SK-N-SH (cell line): ENCODE results near the gene FOXP1. TPM values are rescaled to one million over a fixed set of nuclear protein-coding genes. Genes with fewer than 3 reads are reported as not detected.

ENCODE experiments used
- CTCF ChIA-PET: fragments of 300-600, 350-600 bp; formaldehyde crosslinking; extraction: SDS; loops from one replicate; lab custom pipeline; 2021; lab: Yijun Ruan, JAX
- POLR2A ChIA-PET: fragments of 350-600 bp; sonication (Branson Sonifier 250); formaldehyde crosslinking; extraction: SDS; loops from one replicate; lab custom pipeline; 2020; ENCODE audit warnings: antibody characterized with exemption, inconsistent platforms; lab: Yijun Ruan, JAX
- DNase-seq: peaks from one replicate; pipeline ENCODE4 v3.0.0; 2012
- H2AFZ ChIP-seq: fragments of 200-600 bp; sonication (generic); 2 replicates; pipeline ENCODE4 v1.8.1; 2016; ENCODE audit warnings: antibody characterized with exemption, mild to moderate bottlenecking, low read depth
- H3F3A ChIP-seq: fragments of 200-600 bp; sonication (generic); replicated peaks from 2 replicates; pipeline ENCODE3; 2016; ENCODE audit warnings: antibody characterized with exemption, mild to moderate bottlenecking; ENCODE audit not compliant: insufficient read depth
- H3K27ac ChIP-seq, 2 experiments: fragments of 200-500 bp in 1 of 2; fragments of 200-600 bp in 1 of 2; sonication (Bioruptor generic) in 1 of 2; sonication (generic), shearing (Covaris generic) in 1 of 2; 2 replicates each; pipeline versions ENCODE4 v1.5.1 to v1.6.1; 2014 to 2016; ENCODE audit warnings: low read depth in 2 of 2, inconsistent platforms in 1 of 2, low read length in 1 of 2, mild to moderate bottlenecking in 1 of 2, mixed read lengths in 1 of 2
- H3K27me3 ChIP-seq: fragments of 200-600 bp; sonication (generic), shearing (Covaris generic); 2 replicates; pipeline ENCODE4 v1.6.1; 2016; ENCODE audit warnings: mixed run types; ENCODE audit not compliant: insufficient read depth
- H3K36me3 ChIP-seq, 2 experiments: fragments of 200-500 bp in 1 of 2; fragments of 200-600 bp in 1 of 2; sonication (Bioruptor generic) in 1 of 2; sonication (generic) in 1 of 2; replicated peaks in 1 of 2; 2 replicates each; pipeline versions ENCODE3 to v1.5.1; 2014 to 2016; ENCODE audit warnings: low read length in 1 of 2, mild to moderate bottlenecking in 1 of 2; ENCODE audit not compliant: insufficient read depth in 2 of 2, control insufficient read depth in 1 of 2
- H3K4me1 ChIP-seq, 2 experiments: fragments of 200-500 bp in 1 of 2; fragments of 200-600 bp in 1 of 2; sonication (Bioruptor generic) in 1 of 2; sonication (generic), shearing (Covaris generic) in 1 of 2; 2 replicates each; pipeline versions ENCODE4 v1.5.1 to v1.6.1; 2014 to 2016; ENCODE audit warnings: low read depth in 1 of 2, low read length in 1 of 2, mixed run types in 1 of 2; ENCODE audit not compliant: insufficient read depth in 2 of 2, control insufficient read depth in 1 of 2
- H3K4me2 ChIP-seq: fragments of 200-600 bp; sonication (generic), shearing (Covaris generic); 2 replicates; pipeline ENCODE4 v1.6.1; 2017; ENCODE audit warnings: mixed run types
- H3K4me3 ChIP-seq, 2 experiments: fragments of 200-500 bp in 1 of 2; fragments of 200-600 bp in 1 of 2; sonication (Bioruptor generic) in 1 of 2; sonication (generic), shearing (Covaris generic) in 1 of 2; 2 replicates each; pipeline versions ENCODE4 v1.5.1 to v1.8.1; 2014 to 2016; ENCODE audit warnings: low read depth in 2 of 2, inconsistent platforms in 1 of 2, low read length in 1 of 2, mild to moderate bottlenecking in 1 of 2, mixed read lengths in 1 of 2, moderate library complexity in 1 of 2
- H3K79me2 ChIP-seq: fragments of 200-600 bp; sonication (generic); 2 replicates; pipeline ENCODE4 v1.8.1; 2017; ENCODE audit warnings: mild to moderate bottlenecking; ENCODE audit not compliant: insufficient read depth
- H3K9ac ChIP-seq: fragments of 200-600 bp; sonication (generic); 2 replicates; pipeline ENCODE4 v1.6.1; 2017; ENCODE audit warnings: mixed run types
- H3K9me2 ChIP-seq: fragments of 200-600 bp; sonication (generic); 2 replicates; pipeline ENCODE4 v1.6.1; 2017; ENCODE audit warnings: mixed run types
- H3K9me3 ChIP-seq: fragments of 200-600 bp; sonication (generic); 2 replicates; pipeline ENCODE4 v1.6.1; 2017; ENCODE audit warnings: mixed run types, mild to moderate bottlenecking, moderate library complexity
- H4K20me1 ChIP-seq: fragments of 200-600 bp; sonication (generic); 2 replicates; pipeline ENCODE4 v1.6.1; 2017; ENCODE audit warnings: mild to moderate bottlenecking, mixed run types; ENCODE audit not compliant: insufficient read depth
- CTCF ChIP-seq: fragments of 200-600 bp; sonication (generic); IDR thresholded peaks from 2 replicates; pipeline ENCODE4 v1.6.1; 2017; ENCODE audit warnings: antibody characterized with exemption, mild to moderate bottlenecking, moderate library complexity
- ELF1 ChIP-seq: IDR thresholded peaks from 2 replicates; pipeline ENCODE4 v1.4.0; 2012
- EP300 ChIP-seq, 2 experiments: IDR thresholded peaks; 2 replicates each; pipeline versions ENCODE4 v1.4.0 to v1.6.1; 2012; ENCODE audit warnings: borderline replicate concordance in 1 of 2, low read depth in 1 of 2, low read length in 1 of 2
- EZH2phosphoT487 ChIP-seq: fragments of 200-600 bp; sonication (generic); IDR thresholded peaks from 2 replicates; pipeline ENCODE4 v1.6.1; 2017; ENCODE audit warnings: low read depth, mixed run types, mild to moderate bottlenecking, antibody characterized with exemption, moderate library complexity, borderline replicate concordance
- GABPA ChIP-seq: IDR thresholded peaks from 2 replicates; pipeline ENCODE4 v1.4.0; 2012; ENCODE audit warnings: low read depth, mild to moderate bottlenecking
- GATA2 ChIP-seq: sonication (generic); formaldehyde crosslinking; IDR thresholded peaks from 2 replicates; pipeline ENCODE4 v1.5.0; 2020; ENCODE audit warnings: mild to moderate bottlenecking, missing genetic modification reagents
- JUND ChIP-seq: IDR thresholded peaks from 2 replicates; pipeline ENCODE4 v1.4.0; 2012
- MEF2A ChIP-seq: IDR thresholded peaks from 2 replicates; pipeline ENCODE4 v1.4.0; 2012; ENCODE audit warnings: low read depth, borderline replicate concordance
- MXI1 ChIP-seq: IDR thresholded peaks from 2 replicates; pipeline ENCODE4 v1.6.1; 2012; ENCODE audit warnings: mild to moderate bottlenecking, low read depth, low read length, improper control_type of control experiment
- POLR2AphosphoS5 ChIP-seq: IDR thresholded peaks from 2 replicates; pipeline ENCODE4 v1.6.1; 2012; ENCODE audit warnings: low read depth, low read length
- RAD21 ChIP-seq: IDR thresholded peaks from 2 replicates; pipeline ENCODE4 v1.6.1; 2012; ENCODE audit warnings: mild to moderate bottlenecking, low read length
- RXRA ChIP-seq: IDR thresholded peaks from 2 replicates; pipeline ENCODE4 v1.4.0; 2012; ENCODE audit warnings: low read depth, mild to moderate bottlenecking, borderline replicate concordance
- TCF12 ChIP-seq: IDR thresholded peaks from 2 replicates; pipeline ENCODE4 v1.4.0; 2012
- TEAD4 ChIP-seq: IDR thresholded peaks from 2 replicates; pipeline ENCODE4 v1.4.0; 2012; ENCODE audit warnings: mild to moderate bottlenecking, borderline replicate concordance; ENCODE audit not compliant: insufficient read depth
- USF1 ChIP-seq: IDR thresholded peaks from 2 replicates; pipeline ENCODE4 v1.4.0; 2012; ENCODE audit warnings: low read depth, borderline replicate concordance
- USF2 ChIP-seq: fragments of 150-350 bp; IDR thresholded peaks from 2 replicates; pipeline ENCODE4 v1.6.1; 2017; ENCODE audit warnings: antibody characterized with exemption, low read length, low read depth, borderline replicate concordance
- YY1 ChIP-seq: IDR thresholded peaks from 2 replicates; pipeline ENCODE4 v1.4.0; 2012; ENCODE audit warnings: low read depth, mild to moderate bottlenecking
- WGBS: methylation state at CpG from one replicate; pipeline ENCODE4 v1.1.6; 2017; ENCODE audit warnings: low lambda C conversion rate; 5-methylcytosine and 5-hydroxymethylcytosine counted together
- polyA plus RNA-seq, 3 experiments: library from polyadenylated mRNA; depleted of rRNA; stranded (reverse); fragments of >200 nt; gene quantifications; 2 replicates each; pipeline ENCODE4 v1.2.3, GENCODE V29; 2012
- TF ChIP-seq, protein P1 (sequence below): IDR thresholded peaks from 2 replicates; pipeline ENCODE4 v1.6.1; 2012; ENCODE audit warnings: mild to moderate bottlenecking, low read depth, low read length, moderate library complexity

The FOXP1 gene
- polyA plus RNA-seq, 1 of the 3 experiments (the other 2 are of a cell fraction), result 8.8 TPM

DNA sequence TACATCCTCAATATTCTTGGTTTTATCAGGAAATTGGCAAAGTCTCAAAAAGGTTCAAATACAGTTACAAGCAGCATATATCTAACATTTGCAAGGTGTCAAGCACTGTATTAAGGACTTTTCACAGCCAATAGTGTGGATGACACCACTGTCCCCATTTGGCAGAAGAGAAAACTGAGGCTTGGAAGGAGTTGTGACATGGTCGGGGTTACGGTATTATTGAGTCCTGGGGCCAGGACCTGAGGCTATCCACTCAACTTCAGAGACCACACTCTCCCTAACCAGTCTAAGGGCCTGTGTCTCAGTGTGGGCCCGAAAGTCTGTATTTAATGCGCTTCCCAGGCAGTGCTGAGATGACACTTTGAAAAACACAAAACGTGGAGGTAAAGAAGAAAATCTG is 99.1 kb downstream of the FOXP1 start (continued):
- TF ChIP-seq USF1, result no peak
- no peak for TF ChIP-seq GABPA
- TF ChIP-seq CTCF, result no peak
- no peak for TF ChIP-seq ELF1
- TF ChIP-seq, all 33 proteins: peak for 0

- H3K79me2 ChIP-seq, result peaks cover 95% of the 10 kb centered on the region
- no peak overlapping the region for H3K27ac ChIP-seq
- no peak overlapping the region for H2AFZ ChIP-seq
- H3K9me2 ChIP-seq, result no peaks in the 10 kb centered on the region
- ChIA-PET POLR2A (no interaction called here), CTCF (interaction anchor here (0.7 kb wide), 1 partner anchor 10 kb away, joined by 3 read pairs; no protein-coding TSS in a partner anchor)
- TF ChIP-seq RXRA (no peak), JUND (no peak), USF2 (no peak), GATA2 (no peak), GABPA (no peak), EP300 (IDR thresholded peaks at IDR 0.05; ENCODE audit: borderline replicate concordance in 1 of 2, low read depth in 1 of 2, low read length in 1 of 2) (no peak), EZH2phosphoT487 (no peak), YY1 (no peak), MEF2A (no peak), TCF12 (no peak), MXI1 (no peak), TEAD4 (no peak), POLR2AphosphoS5 (no peak), RAD21 (no peak)
- TF ChIP-seq, protein P1, sequence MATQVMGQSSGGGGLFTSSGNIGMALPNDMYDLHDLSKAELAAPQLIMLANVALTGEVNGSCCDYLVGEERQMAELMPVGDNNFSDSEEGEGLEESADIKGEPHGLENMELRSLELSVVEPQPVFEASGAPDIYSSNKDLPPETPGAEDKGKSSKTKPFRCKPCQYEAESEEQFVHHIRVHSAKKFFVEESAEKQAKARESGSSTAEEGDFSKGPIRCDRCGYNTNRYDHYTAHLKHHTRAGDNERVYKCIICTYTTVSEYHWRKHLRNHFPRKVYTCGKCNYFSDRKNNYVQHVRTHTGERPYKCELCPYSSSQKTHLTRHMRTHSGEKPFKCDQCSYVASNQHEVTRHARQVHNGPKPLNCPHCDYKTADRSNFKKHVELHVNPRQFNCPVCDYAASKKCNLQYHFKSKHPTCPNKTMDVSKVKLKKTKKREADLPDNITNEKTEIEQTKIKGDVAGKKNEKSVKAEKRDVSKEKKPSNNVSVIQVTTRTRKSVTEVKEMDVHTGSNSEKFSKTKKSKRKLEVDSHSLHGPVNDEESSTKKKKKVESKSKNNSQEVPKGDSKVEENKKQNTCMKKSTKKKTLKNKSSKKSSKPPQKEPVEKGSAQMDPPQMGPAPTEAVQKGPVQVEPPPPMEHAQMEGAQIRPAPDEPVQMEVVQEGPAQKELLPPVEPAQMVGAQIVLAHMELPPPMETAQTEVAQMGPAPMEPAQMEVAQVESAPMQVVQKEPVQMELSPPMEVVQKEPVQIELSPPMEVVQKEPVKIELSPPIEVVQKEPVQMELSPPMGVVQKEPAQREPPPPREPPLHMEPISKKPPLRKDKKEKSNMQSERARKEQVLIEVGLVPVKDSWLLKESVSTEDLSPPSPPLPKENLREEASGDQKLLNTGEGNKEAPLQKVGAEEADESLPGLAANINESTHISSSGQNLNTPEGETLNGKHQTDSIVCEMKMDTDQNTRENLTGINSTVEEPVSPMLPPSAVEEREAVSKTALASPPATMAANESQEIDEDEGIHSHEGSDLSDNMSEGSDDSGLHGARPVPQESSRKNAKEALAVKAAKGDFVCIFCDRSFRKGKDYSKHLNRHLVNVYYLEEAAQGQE, result no peak
- H3F3A ChIP-seq, result no peaks in the 10 kb centered on the region
- peaks cover 0 to 8% of the 10 kb centered on the region in 2 experiments for H3K36me3 ChIP-seq
- H3K9ac ChIP-seq, result no peak overlapping the region
- peaks cover 4 to 10% of the 10 kb centered on the region in 2 experiments; a peak in 3 of 4 replicates for H3K4me1 ChIP-seq
- H3K9me3 ChIP-seq, result no peaks in the 10 kb centered on the region
- no peak overlapping the region for H3K4me2 ChIP-seq
- no peaks in the 10 kb centered on the region; the same call in 1 of the 2 replicates for H4K20me1 ChIP-seq
- no peak overlapping the region for H3K4me3 ChIP-seq
- WGBS, result 95% methylated on average over 2 of the region's 2 CpGs
- H3K27me3 ChIP-seq, result no peaks in the 10 kb centered on the region
- no peak for DNase-seq
Measured at GRCh38 chr3:71484047-71484446, 99.5 kb downstream of the FOXP1 start.
